ENCODE results near the gene SNAPC1. TPM values are rescaled to one million over a fixed set of nuclear protein-coding genes. Genes with fewer than 3 reads are reported as not detected.

The SNAPC1 gene
- total RNA-seq, 1 donor from 2014 or later, result 6.5 TPM

- intact Hi-C loops (cut with micrococcal nuclease), result no loop called here
These were observed 41.5 kb downstream of the SNAPC1 start for GRCh38 chr14:61803755-61804154.

GRCh38 chr14:61805451-61805850 lies 43.2 kb downstream of the SNAPC1 start:
- intact Hi-C loops (cut with micrococcal nuclease), result no loop called here

GRCh38 chr14:61811882-61812346 lies 49.7 kb downstream of the SNAPC1 start:
- intact Hi-C loops (cut with micrococcal nuclease), result no loop called here

GRCh38 chr14:61812347-61813095 lies 50.3 kb downstream of the SNAPC1 start, which contains the start of gene SYT16:
Gene SYT16 (plus strand): TSS chr14:61812703.
- intact Hi-C loops (cut with micrococcal nuclease), result no loop called here

- intact Hi-C loops (cut with micrococcal nuclease), result no loop called here
These were observed 50.9 kb downstream of the SNAPC1 start for GRCh38 chr14:61813096-61813606.

- intact Hi-C loops (cut with micrococcal nuclease), result no loop called here
These were observed 60.2 kb downstream of the SNAPC1 start for GRCh38 chr14:61822458-61822857.

GRCh38 chr14:61832783-61833182 lies 70.6 kb downstream of the SNAPC1 start:
- intact Hi-C loops (cut with micrococcal nuclease), result no loop called here

- intact Hi-C loops (cut with micrococcal nuclease), result loop anchor here (5.0 kb wide), 1 partner anchor 244 kb away; no protein-coding TSS in a partner anchor
These were observed 74.0 kb downstream of the SNAPC1 start for GRCh38 chr14:61836184-61836583.

- intact Hi-C loops (cut with micrococcal nuclease), result loop anchor here (1.0 to 5.0 kb wide), 11 partner anchors 75 to 568 kb away; partner anchors contain the start of genes HIF1A and SNAPC1
These were observed 74.6 kb downstream of the SNAPC1 start for GRCh38 chr14:61836807-61837206.

- intact Hi-C loops (cut with micrococcal nuclease), result loop anchor here (1.0 to 5.0 kb wide), 11 partner anchors 75 to 568 kb away; partner anchors contain the start of genes HIF1A and SNAPC1
These were observed 75.4 kb downstream of the SNAPC1 start for GRCh38 chr14:61837336-61838229.

- intact Hi-C loops (cut with micrococcal nuclease), result loop anchor here (5.0 kb wide), 1 partner anchor 246 kb away; no protein-coding TSS in a partner anchor
These were observed 76.5 kb downstream of the SNAPC1 start for GRCh38 chr14:61838661-61839245.

- intact Hi-C loops (cut with micrococcal nuclease), result loop anchor here (5.0 kb wide), 1 partner anchor 247 kb away; no protein-coding TSS in a partner anchor
These were observed 77.3 kb downstream of the SNAPC1 start for GRCh38 chr14:61839507-61839906.

- intact Hi-C loops (cut with micrococcal nuclease), result no loop called here
These were observed 78.9 kb downstream of the SNAPC1 start for GRCh38 chr14:61841145-61841544.

Other genes with a start within 250 kb of the SNAPC1 start
- gene HIF1A, start 66.9 kb upstream of the SNAPC1 start, total RNA-seq, result 198 and 204 TPM in 2 replicates
- not detected in 2 replicates for gene SYT16, start 50.3 kb downstream of the SNAPC1 start, total RNA-seq